ENCODE data around the gene ZNF319. TPM values are rescaled to one million over a fixed set of nuclear protein-coding genes. Genes with fewer than 3 reads are reported as not detected.

The ZNF319 gene
- total and polyA plus RNA-seq, 2 of the 4 experiments (the other 2 are of a cell fraction) = 0.90 to 6.3 TPM

GRCh38 chr16:58042001-58042885 lies 41.8 kb upstream of the ZNF319 start:
- POLR2A ChIA-PET (ENCODE audit: unreplicated experiment) = no interaction called here
- no peaks in the 10 kb centered on the region for H4K20me1 ChIP-seq (ENCODE audit: insufficient read depth, low read length)

More at GRCh38 chr16:58042001-58042885, 41.8 kb upstream of the ZNF319 start:
- intact Hi-C loops (cut with micrococcal nuclease) (no loop called here), in situ Hi-C loops (cut with MboI; ENCODE audit: low sequenced_read_pairs) (no loop called here), dilution Hi-C loops (cut with HindIII; ENCODE audit: low sequenced_read_pairs, unreplicated experiment) (no loop called here)
- Histone ChIP-seq H3K18ac (ENCODE audit: low read depth, low read length) (no peak overlapping the region), H3K27me3 (ENCODE audit: control insufficient read depth, insufficient read depth, low read length) (peaks cover 1% of the 10 kb centered on the region; the same call in 1 of the 2 replicates), H2AK9ac (replicated peaks; ENCODE audit: low read depth, low read length, poor library complexity) (no peak overlapping the region), H3K14ac (replicated peaks; ENCODE audit: low read depth, low read length) (no peak overlapping the region), H3K56ac (ENCODE audit: extremely low read depth, insufficient read depth, low read length) (no peak overlapping the region), H3K9me1 (ENCODE audit: insufficient read depth, low read length) (no peaks in the 10 kb centered on the region; the same call in 1 of the 2 replicates), H3K4me1 (ENCODE audit: control insufficient read depth, insufficient read depth, low read length) (no peaks in the 10 kb centered on the region), H3K27ac (ENCODE audit: insufficient read depth, low read length) (no peak overlapping the region), H3K79me1 (ENCODE audit: low read depth in 1 of 2, low read length in 2 of 2) (no peaks in the 10 kb centered on the region), H3K4me3 (ENCODE audit: insufficient read depth, low read depth, low read length) (no peak overlapping the region), H3K4me2 (ENCODE audit: low read depth, low read length) (no peak overlapping the region), H3K36me3 (ENCODE audit: control insufficient read depth, insufficient read depth, low read length) (no peaks in the 10 kb centered on the region), H2BK120ac (ENCODE audit: low read depth, low read length) (no peak overlapping the region), H3K9ac (ENCODE audit: low read depth, low read length) (no peak overlapping the region), H2BK15ac (ENCODE audit: low read depth, low read length) (no peak overlapping the region), H2AFZ (replicated peaks; ENCODE audit: low read length, poor library complexity) (peak overlapping the region; percentile 58), H3K4ac (ENCODE audit: low read depth, low read length) (no peak overlapping the region), H4K91ac (ENCODE audit: insufficient read depth, low read depth, low read length) (no peak overlapping the region), H3K9me3 (ENCODE audit: control insufficient read depth, insufficient read depth, low read length) (no peaks in the 10 kb centered on the region), H2BK20ac (ENCODE audit: low read depth, low read length) (no peak overlapping the region), H3K23ac (ENCODE audit: low read depth, low read length) (no peak overlapping the region), H2BK5ac (ENCODE audit: low read depth, low read length, poor library complexity, severe bottlenecking) (no peak overlapping the region), H2AK5ac (ENCODE audit: low read depth, low read length) (no peak overlapping the region), H4K8ac (ENCODE audit: low read depth in 2 of 2, low read length in 2 of 2) (no peak overlapping the region), H4K5ac (ENCODE audit: low read depth, low read length) (no peak overlapping the region)
- CTCF ChIA-PET = no interaction called here
- no peak for DNase-seq
- BruUV-seq (replicated peaks) = no TSS peak
- no peak for ATAC-seq (ENCODE audit: low read depth)
- WGBS, 2 experiments (ENCODE audit: extremely low coverage in 2 of 2, insufficient read length in 1 of 2) = 87% methylated on average over 11 of the region's 22 CpGs; no CpG with 5 or more reads in 1 of the 2 experiments
- TF ChIP-seq ELK1 (IDR thresholded peaks at IDR 0.05; ENCODE audit: borderline replicate concordance, low read depth, low read length) (no peak), CEBPB (IDR thresholded peaks at IDR 0.05; ENCODE audit: low read depth, low read length) (no peak), SMC3 (IDR thresholded peaks at IDR 0.05; ENCODE audit: low read depth, low read length) (no peak)
